HAP-1 (cell line): ENCODE data around the gene FAM216A.

Source experiments
- DNase-seq, 2 experiments: peaks; one replicate each; pipeline ENCODE4 v3.0.0-alpha.2; 2016 to 2020; ENCODE audit warnings: low spot score in 2 of 2
- H3K27me3 ChIP-seq: fragments of 250-450 bp; sonication (Bioruptor Pico); 2 replicates; pipeline ENCODE4 v1.5.1; 2020; ENCODE audit warnings: low read depth, mild to moderate bottlenecking, moderate library complexity
- H3K36me3 ChIP-seq: fragments of 250-450 bp; sonication (Bioruptor Pico); replicated peaks from 2 replicates; pipeline ENCODE4 v1.5.1; 2020; ENCODE audit warnings: mild to moderate bottlenecking
- H3K4me1 ChIP-seq: fragments of 250-450 bp; sonication (Bioruptor Pico); 2 replicates; pipeline ENCODE4 v1.5.1; 2020; ENCODE audit warnings: mild to moderate bottlenecking
- H3K4me3 ChIP-seq: fragments of 250-450 bp; sonication (Bioruptor Pico); 2 replicates; pipeline ENCODE4 v1.5.1; 2020; ENCODE audit warnings: mild to moderate bottlenecking, moderate library complexity
- H3K9me3 ChIP-seq: fragments of 250-450 bp; sonication (Bioruptor Pico); 2 replicates; pipeline ENCODE4 v1.5.1; 2020; ENCODE audit warnings: mild to moderate bottlenecking, moderate library complexity
- in situ Hi-C: fragments of 300-500 bp; cut with MboI; formaldehyde crosslinking; loops from 3 replicates; pipeline ENCODE4 v1.14.3; 2020; ENCODE audit warnings: low sequenced_read_pairs, inconsistent platforms, mixed read lengths

Gene FAM216A

DNA sequence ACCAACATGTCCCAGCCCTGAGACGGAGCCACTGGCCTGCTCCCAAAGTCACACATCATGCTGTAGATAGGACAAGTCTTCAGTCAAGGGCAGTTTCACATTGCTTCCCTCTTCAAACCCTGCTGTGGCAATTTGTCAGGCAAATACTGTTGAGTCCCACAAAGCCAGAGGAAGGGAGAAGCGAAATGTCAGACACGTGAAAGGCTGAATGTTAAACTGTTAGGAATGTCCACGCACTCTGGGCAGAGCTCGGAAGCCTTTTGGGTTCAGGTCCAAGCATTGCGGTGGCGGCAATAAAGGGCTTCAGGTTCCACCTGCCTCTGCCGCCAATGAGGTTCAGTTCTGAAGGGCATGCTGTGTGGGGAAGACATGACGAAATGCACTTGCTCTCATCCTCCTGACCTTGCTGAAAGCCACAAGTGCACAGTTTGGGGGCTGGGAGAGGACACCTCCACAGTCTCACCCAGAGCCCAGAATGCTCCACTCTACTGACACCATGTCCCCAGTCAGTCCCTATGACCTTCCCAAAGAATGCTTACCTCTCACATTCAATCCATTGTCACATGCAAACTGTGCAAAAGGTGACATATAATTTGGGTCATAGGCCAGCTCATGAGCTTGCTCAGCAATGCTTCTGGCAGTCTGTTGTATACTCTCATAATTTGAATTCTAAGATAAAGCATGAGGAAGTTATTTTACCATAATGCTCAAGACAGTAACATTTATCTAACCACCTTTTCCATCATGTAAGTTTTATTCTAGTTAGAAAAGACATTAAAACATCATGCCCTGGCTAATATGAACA lies 69.2 kb downstream of the FAM216A start:
- DNase-seq = no peak
- Histone ChIP-seq H3K4me3 (no peak overlapping the region), H3K4me1 (peaks cover 23% of the 10 kb centered on the region), H3K36me3 (peaks cover 27% of the 10 kb centered on the region), H3K9me3 (no peaks in the 10 kb centered on the region), H3K27me3 (no peaks in the 10 kb centered on the region)
- in situ Hi-C loops = no loop called here

DNA sequence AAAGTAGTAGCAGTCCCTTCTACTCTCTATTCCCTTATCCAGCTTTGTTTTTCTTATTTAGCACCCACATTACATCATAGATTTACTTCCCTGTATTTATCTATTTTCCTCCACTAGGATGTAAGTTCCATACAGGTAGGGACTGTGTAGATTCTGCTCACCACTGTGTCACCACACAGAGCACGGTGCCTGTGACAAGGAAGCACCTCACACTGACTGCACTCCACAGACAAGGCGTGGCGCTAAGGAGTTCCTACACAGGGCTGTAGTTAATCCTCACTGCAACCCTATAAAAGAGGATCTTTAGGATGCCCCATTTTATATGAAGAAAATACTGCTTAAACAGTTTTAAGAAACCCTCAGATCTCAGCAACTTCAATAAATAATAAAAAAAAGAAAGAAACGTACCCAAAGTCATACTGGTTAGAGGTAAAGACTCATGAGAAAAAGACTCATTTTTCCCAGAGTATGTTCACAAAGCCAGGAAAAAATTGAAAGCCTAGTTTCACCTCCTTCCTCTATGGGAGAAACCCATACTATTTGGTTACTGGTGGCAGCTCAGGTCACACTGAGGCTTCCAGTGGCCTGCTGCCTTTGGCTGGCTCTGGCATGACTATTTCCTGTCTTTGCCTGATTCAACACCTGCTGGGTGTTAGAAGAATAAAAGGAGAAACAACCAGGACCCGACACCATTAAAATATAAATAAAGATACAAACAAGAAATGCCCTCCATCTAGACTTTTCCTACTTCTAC lies 70.4 kb downstream of the FAM216A start:
- H3K4me3 ChIP-seq = no peak overlapping the region
- no peak for DNase-seq
- H3K27me3 ChIP-seq = no peaks in the 10 kb centered on the region
- peaks cover 23% of the 10 kb centered on the region for H3K4me1 ChIP-seq
- in situ Hi-C loops = no loop called here
- H3K9me3 ChIP-seq = no peaks in the 10 kb centered on the region
- H3K36me3 ChIP-seq = peaks cover 27% of the 10 kb centered on the region
